ENCODE data around the gene DDX42.

The DDX42 gene

GRCh38 chr17:63837962-63838600 lies 64.1 kb downstream of the DDX42 start:
- DNase-seq (ENCODE audit: low read depth): no peak
- TF ChIP-seq, protein P1, sequence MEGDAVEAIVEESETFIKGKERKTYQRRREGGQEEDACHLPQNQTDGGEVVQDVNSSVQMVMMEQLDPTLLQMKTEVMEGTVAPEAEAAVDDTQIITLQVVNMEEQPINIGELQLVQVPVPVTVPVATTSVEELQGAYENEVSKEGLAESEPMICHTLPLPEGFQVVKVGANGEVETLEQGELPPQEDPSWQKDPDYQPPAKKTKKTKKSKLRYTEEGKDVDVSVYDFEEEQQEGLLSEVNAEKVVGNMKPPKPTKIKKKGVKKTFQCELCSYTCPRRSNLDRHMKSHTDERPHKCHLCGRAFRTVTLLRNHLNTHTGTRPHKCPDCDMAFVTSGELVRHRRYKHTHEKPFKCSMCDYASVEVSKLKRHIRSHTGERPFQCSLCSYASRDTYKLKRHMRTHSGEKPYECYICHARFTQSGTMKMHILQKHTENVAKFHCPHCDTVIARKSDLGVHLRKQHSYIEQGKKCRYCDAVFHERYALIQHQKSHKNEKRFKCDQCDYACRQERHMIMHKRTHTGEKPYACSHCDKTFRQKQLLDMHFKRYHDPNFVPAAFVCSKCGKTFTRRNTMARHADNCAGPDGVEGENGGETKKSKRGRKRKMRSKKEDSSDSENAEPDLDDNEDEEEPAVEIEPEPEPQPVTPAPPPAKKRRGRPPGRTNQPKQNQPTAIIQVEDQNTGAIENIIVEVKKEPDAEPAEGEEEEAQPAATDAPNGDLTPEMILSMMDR (IDR thresholded peaks at IDR 0.05; ENCODE audit: insufficient read depth, low read depth, low read length, missing control alignments): no peak
- no peak overlapping the region for H3K4me3 ChIP-seq (ENCODE audit: low read depth, low read length)

DNA sequence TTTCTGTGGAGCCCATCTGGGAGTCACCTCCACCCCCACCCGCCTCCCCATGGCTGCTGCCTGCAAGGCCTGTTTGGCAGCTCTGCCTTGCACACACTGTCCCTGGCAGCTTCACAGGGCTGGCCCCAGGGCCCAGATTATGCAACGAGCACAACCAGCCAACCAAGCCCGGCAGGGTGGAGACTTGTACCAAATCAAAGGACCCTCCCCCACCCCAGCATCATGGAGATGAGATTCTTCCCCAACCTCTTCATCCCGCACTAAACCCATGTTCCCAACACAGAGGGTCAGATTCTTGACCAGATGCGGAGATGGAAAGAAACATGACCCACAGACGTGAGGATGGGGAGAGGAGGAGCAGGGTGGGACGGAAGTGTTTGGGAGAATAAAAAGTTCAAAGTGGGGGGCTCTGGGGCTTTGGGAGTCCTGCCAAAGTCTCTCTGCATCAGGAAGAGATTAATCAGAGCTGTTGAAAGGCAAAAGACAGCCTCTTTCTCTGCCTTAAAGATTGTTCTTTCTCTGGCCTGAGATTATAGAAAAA lies 64.7 kb downstream of the DDX42 start:
- no peak overlapping the region for H3K4me3 ChIP-seq (ENCODE audit: low read depth, low read length)
- DNase-seq (ENCODE audit: low read depth): no peak
- TF ChIP-seq, protein P1 (IDR thresholded peaks at IDR 0.05; ENCODE audit: insufficient read depth, low read depth, low read length, missing control alignments): no peak

- H3K4me3 ChIP-seq (ENCODE audit: low read depth, low read length): peak overlapping the region; percentile 78
- DNase-seq (ENCODE audit: low read depth): no peak
- TF ChIP-seq, protein P1 (IDR thresholded peaks at IDR 0.05; ENCODE audit: insufficient read depth, low read depth, low read length, missing control alignments): no peak
Measured at GRCh38 chr17:63840591-63841349, 66.8 kb downstream of the DDX42 start.

DNA sequence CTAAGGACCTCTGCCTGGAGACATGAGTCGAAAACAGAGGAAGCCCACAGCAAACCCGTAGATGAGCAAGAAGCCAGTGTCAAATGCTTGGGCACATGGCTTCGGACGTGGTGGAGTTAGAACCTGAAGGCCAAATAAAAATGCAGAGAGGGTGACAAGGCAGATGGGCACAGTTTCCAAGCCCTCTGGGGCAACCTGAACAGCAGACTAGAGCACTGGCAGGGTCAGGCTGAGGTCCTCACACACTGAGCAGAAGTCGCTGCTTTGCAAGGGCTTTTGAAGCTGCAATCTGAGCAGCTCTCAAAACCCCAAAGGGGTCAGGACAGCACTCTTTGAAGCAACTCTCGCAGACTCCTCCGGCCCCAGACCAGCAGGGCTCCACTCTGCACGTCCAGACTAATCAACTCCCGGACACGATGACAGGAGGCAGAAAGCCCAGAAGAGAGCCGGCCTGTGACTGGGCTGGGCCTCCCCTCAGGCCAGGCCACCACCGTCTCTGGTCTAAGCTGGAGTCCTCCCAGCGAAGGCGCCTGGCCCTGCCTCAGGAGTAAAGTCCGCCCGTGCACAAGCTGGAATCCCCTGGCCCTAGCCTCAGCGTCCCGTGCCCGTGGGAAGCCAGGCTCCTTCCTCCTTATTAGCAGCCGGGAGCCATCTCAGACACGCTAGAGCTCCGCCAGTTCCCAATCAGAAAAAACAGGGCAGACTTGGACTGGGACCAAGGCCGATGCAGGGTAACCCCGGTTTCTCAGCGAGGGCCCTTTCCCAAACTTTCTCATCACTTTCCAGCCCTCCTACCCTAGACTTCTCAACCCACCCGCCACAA lies 67.6 kb downstream of the DDX42 start:
- TF ChIP-seq, protein P1 (IDR thresholded peaks at IDR 0.05; ENCODE audit: insufficient read depth, low read depth, low read length, missing control alignments): no peak
- DNase-seq (ENCODE audit: low read depth): peak; percentile 49
- H3K4me3 ChIP-seq (ENCODE audit: low read depth, low read length): peak overlapping the region; percentile 78

DNA sequence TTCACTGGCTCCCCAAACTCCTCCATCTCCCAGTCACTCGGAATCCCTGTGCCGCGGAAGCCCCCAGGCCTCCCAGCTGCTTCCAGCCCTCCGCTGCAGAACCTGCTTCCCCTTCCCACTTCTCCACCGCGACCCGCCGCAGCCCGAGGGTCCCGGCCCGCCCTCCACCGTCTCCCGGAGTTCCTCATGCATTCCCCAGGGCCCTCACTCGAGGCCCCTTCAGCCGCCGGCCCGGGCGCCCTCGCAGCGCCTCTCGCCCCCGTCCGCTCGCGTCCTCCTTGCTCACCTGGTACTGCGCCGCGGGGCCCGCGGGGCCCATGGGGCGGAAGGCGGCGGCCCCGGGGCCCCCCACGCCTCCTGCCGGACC lies 68.2 kb downstream of the DDX42 start:
- TF ChIP-seq, protein P1 (IDR thresholded peaks at IDR 0.05; ENCODE audit: insufficient read depth, low read depth, low read length, missing control alignments): no peak
- H3K4me3 ChIP-seq (ENCODE audit: low read depth, low read length): peak overlapping the region; percentile 78
- no peak for DNase-seq (ENCODE audit: low read depth)

GRCh38 chr17:63842540-63843386 lies 68.8 kb downstream of the DDX42 start, which contains the start of gene SMARCD2:
TSS of gene SMARCD2 (minus strand) at chr17:63842685. CDS start at chr17:63842674, 11 bp downstream.
- TF ChIP-seq, protein P1 (IDR thresholded peaks at IDR 0.05; ENCODE audit: insufficient read depth, low read depth, low read length, missing control alignments): no peak
- DNase-seq (ENCODE audit: low read depth): peak; percentile 99
- H3K4me3 ChIP-seq (ENCODE audit: low read depth, low read length): peak within 1 kb of the TSS; percentile 78

DNA sequence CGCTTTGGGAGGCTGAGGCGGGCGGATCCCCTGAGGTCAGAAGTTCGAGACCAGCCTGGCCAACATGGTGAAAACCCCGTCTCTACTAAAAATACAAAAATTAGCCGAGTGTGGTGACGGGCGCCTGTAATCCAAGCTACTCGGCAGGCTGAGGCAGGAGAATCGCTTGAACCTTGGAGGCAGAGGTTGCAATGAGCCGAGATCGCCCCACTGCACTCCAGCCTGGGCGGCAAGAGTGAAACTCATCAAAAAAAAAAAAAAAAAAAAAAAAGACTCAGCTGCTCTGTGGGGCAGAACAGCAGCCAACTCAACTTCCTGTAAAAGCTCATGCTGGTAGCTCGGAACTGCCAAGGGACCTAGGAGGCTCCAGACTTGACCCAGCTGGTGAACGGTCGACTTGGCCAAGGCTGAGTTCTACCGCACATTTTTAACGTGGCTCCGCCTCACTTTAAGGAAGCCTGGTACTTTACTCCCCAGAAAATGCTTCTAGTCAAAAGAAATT lies 69.5 kb downstream of the DDX42 start:
- peak; percentile 91 for DNase-seq (ENCODE audit: low read depth)

More for the DNA sequence above, 69.5 kb downstream of the DDX42 start:
- H3K4me3 ChIP-seq (ENCODE audit: low read depth, low read length): peak overlapping the region; percentile 63

All from GM12865 (cell line).